WI38 (cell line): Measurements from ENCODE around the gene FNDC3B.

Source experiments
- H3K4me3 ChIP-seq: 2 replicates; pipeline ENCODE4 v1.5.1; 2011; ENCODE audit warnings: low read depth, mild to moderate bottlenecking, control low read depth, low read length
- TF ChIP-seq, protein P1 (sequence below): IDR thresholded peaks from 2 replicates; pipeline ENCODE4 v1.5.1; 2012; ENCODE audit warnings: low read depth, mild to moderate bottlenecking, control low read depth, low read length

FNDC3B gene

DNA sequence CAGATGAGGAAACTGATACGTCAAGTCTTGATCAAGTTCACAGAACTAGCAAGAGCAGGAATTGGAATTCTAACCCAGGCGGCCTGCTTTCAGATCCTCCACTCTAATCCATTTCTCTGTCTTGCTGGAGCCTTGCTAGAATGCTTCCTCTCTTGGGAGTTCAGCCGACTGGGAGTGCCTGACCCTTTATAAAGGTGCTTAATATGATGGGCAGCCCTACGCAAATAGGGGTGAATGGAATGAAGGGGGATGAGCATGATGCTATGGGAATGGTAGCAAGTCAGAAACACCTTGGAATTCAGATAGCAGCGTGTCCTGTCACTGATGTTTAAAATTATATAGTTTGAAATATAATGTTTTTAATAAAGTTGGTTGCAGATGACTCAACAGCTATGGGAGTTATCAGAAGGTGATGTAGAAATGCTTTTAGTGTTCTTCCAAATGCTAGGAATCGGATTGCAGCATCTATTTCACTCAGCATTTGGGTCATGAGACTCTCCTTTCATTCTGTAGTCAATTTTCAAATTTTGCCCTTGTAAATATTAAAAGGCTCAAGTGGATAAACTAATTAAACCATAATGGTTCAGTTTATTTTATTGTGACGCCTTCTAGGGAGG lies 150.7 kb downstream of the FNDC3B start:
- TF ChIP-seq, protein P1, sequence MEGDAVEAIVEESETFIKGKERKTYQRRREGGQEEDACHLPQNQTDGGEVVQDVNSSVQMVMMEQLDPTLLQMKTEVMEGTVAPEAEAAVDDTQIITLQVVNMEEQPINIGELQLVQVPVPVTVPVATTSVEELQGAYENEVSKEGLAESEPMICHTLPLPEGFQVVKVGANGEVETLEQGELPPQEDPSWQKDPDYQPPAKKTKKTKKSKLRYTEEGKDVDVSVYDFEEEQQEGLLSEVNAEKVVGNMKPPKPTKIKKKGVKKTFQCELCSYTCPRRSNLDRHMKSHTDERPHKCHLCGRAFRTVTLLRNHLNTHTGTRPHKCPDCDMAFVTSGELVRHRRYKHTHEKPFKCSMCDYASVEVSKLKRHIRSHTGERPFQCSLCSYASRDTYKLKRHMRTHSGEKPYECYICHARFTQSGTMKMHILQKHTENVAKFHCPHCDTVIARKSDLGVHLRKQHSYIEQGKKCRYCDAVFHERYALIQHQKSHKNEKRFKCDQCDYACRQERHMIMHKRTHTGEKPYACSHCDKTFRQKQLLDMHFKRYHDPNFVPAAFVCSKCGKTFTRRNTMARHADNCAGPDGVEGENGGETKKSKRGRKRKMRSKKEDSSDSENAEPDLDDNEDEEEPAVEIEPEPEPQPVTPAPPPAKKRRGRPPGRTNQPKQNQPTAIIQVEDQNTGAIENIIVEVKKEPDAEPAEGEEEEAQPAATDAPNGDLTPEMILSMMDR, result no peak
- no peak overlapping the region for H3K4me3 ChIP-seq

DNA sequence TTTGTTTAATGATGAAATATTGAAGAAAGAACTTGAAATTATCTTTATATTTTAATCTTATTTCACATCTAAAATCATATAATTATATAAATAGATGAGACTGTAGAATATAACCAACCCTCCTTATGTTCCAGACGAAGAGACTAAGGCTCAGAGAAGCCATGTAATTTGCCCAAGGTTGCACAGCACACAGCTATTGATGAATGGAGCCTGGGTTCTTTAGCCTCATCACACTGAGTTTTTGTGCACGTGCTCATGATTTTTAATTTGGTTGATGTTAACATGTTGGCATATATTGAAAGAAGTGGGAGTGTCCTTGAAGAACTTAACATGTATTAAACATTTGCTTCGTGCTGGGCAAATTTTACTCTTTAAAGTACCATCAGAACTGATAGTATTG lies 151.6 kb downstream of the FNDC3B start:
- TF ChIP-seq, protein P1, result no peak
- H3K4me3 ChIP-seq, result no peak overlapping the region

DNA sequence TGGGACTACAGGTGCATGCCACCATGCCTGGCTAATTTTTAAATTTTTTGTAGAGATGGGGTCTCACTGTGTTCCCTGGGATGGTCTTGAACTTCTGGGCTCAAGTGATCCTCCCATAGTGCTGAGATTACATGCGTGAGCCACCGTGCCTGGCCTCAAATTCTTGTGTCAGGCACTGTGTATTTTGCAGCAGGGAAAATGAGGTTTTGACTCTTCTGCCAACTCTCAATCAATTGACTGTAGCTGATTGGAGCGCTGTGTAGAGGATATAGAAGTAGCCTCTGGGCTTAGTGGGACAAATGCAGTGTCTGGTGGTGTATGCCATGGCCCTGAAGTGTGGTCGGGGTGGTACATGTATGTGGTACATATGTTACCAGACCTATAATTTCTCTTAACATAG lies 152.3 kb downstream of the FNDC3B start:
- no peak overlapping the region for H3K4me3 ChIP-seq
- TF ChIP-seq, protein P1, result no peak

DNA sequence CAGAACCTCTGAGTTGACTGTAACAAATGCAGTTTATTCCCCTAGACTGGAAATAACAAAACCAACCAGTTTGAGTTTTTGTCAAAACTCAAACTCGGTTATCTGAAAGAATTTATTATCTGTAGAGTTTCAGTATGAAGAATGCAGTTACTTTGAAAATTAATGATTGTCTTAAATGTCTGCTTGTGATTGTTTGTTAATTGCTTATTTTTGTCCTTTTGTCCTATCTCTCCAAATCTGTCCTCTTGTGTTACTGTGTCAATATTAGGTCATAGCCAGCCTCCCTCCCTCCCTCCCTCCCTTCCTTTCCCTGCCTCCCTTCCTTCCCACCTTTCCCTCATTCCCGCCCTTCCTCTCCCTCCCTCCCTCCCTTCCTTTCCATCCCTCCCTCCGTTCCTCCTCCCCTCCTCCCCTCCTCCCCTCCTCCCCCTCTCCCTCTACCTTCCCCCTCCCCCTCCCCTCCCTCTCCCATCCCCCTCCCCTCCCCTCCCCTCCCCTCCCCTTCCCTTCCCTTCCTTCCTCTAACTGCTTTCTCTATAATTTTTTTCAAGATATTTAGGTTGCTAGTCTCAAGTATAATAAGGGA lies 153.5 kb downstream of the FNDC3B start:
- H3K4me3 ChIP-seq, result no peak overlapping the region
- TF ChIP-seq, protein P1, result no peak

DNA sequence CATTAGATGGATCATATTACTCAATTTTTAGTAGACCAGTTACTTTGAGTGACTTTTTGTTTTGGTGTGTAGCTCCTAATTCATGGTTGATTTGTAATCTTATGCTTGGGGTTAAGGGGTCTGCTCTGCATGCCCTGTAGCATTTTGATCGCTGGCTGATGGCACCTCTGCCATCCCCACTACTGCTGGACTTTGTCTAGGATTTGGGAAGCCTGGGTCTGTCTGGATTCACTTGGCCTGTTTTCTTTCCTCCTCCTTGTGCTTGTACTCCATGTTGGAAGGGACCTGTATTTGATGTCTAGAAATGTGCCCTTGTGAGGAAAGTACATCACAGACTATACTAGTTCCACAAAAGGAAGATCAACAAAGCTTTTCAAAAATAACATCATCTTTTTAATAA lies 154.1 kb downstream of the FNDC3B start:
- TF ChIP-seq, protein P1, result no peak
- H3K4me3 ChIP-seq, result no peak overlapping the region

DNA sequence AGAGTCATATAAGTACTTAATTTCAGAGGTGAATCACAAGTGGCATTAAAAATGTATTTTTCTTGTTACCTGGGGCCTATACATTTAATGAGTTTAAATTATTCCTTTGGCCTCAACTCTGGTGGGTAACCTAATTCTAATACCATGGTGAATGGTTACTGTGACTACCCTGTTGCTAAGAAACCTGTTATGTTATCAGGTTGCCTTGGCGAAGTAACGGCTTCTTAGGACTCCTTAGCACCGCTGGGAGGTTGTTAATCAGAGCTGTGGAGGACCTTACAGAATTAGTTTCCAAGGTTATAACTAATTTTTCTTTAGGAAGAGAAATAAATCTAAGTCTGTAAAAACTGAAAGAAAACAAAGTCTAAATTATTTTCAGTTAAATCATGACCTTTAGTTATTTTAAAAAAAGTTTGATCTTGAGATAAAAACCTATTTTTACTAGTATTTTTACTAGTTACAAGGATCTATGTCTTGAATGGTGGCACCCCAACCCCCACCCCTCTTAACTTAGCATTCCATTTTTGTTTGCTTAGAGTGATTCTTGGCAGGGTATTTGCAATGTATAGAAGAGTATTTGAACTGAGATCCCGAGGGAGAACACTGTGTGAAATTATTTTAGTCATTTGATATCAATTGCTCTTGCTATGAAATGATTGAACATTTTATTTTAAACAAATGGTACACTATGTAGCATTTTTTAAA lies 155.5 kb downstream of the FNDC3B start:
- TF ChIP-seq, protein P1, result no peak
- H3K4me3 ChIP-seq, result no peak overlapping the region

DNA sequence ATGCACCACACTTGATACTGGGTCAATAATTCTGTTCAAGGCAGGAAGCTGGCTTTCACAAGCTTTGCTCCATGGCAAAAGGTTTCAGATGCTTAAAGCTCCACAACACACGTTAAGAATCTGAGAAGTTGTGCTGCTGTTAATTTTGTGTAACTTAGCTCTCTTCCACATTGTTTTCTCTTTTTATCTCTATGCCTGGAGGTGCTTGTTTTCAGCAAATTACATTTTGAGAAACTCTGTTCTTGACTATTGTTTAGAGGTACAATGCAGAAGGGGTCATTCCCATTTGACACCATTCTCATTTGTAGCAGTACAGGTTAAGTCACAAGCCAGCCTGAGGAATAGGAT lies 156.0 kb downstream of the FNDC3B start:
- TF ChIP-seq, protein P1, result no peak
- no peak overlapping the region for H3K4me3 ChIP-seq
